Stimulated activated CD8-positive, alpha-beta memory T cell treated with anti-CD3 and anti-CD28 coated beads, Interleukin-7, amount 100 ng/mL, for 24 hours (primary cell): ENCODE results near the gene PAGR1.
A peak's percentile ranks its signal among the peaks of the same experiment; 100 is the strongest.

Experiments
- DNase-seq: peaks from one replicate; pipeline ENCODE4 v3.0.0-alpha.2; 2020; ENCODE audit warnings: low read depth

Gene PAGR1

DNA sequence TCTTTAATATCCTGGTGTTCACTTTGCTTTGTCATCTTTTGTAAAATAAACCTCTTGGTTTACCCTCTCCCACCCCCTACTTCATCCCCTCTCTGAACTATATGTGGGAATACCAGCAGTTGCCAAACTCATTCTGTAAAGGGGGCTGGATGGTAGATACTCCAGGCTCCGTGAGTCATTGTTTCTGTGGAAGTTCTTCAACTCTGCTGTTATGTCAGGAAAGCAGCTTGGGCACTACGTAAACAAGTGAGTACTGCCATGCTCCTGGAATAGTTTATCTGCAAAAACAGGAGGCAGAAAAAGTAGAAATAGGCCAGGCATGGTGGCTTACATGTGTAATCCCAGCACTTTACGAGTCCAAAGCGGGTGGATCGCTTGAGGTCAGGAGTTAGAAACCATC, 21.9 kb downstream of the PAGR1 start:
- no peak for DNase-seq

DNA sequence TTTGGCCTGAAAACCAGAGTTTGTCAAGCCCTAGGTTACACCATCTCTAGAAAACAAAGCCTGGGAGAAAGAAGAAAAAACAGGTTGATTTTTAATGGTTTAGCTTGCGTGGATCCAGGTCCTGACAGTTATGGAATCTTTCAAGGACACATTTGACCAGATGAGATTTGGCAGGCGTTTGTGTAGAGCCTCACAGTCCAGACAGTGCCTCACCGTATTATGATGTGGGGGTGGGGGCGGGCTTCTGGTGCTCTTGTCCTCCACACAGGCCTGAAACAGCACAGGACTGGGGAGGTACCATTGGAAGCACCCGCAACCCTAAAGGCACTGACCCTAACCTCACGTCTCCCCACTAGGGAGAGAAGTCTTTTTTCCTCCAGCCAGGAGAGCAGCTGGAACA, 23.9 kb downstream of the PAGR1 start:
- DNase-seq, result no peak

GRCh38 chr16:29840240-29840639, 24.3 kb downstream of the PAGR1 start:
- DNase-seq, result no peak

DNA sequence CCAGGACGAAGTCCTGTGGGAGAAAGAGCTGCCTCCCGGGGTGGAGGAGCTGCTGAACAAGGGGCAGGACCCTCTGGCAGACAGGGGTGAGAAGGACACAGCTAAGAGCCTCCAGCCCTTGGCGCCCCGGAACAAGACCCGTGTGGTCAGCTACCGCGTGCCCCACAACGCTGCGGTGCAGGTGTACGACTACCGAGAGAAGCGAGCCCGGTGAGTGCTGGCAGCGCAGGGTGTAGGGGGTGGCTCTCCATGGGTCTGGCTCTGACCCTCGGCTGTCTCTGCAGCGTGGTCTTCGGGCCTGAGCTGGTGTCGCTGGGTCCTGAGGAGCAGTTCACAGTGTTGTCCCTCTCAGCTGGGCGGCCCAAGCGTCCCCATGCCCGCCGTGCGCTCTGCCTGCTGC, 25.7 kb downstream of the PAGR1 start:
- no peak for DNase-seq

DNA sequence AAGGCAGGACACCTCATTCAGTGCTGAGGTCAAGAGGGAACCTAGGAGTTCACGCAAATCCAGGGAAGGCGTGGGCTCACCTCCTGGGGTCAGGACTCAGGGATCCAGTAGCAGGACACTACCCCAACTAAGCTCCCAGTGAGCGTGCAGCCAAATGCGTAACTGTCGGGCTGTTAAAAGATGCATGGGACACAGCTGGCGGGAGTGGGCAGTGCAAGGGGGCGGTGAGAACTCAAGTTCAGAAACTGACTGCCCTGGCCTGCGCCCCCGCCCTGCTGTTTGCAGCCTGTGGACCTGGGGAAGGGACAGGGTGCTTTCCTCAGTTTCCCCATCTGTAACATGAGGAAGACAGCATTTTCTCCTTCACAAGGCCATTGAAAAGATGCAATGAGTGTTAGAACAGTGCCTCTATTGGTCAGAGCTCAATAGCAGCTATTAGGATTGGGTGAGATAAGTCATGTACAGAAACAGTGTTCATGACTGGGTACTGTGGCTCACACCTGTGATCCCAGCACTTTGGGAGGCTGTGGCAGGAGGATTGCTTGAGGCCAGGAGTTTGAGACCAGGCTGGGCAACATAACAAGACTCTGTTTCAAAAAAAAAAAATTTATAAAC, 26.9 kb downstream of the PAGR1 start:
- no peak for DNase-seq

- DNase-seq, result no peak
These were observed 28.0 kb downstream of the PAGR1 start for GRCh38 chr16:29843931-29844330.

GRCh38 chr16:29844575-29845331, 28.8 kb downstream of the PAGR1 start:
- DNase-seq, result no peak

GRCh38 chr16:29845656-29846055, 29.7 kb downstream of the PAGR1 start:
- no peak for DNase-seq

DNA sequence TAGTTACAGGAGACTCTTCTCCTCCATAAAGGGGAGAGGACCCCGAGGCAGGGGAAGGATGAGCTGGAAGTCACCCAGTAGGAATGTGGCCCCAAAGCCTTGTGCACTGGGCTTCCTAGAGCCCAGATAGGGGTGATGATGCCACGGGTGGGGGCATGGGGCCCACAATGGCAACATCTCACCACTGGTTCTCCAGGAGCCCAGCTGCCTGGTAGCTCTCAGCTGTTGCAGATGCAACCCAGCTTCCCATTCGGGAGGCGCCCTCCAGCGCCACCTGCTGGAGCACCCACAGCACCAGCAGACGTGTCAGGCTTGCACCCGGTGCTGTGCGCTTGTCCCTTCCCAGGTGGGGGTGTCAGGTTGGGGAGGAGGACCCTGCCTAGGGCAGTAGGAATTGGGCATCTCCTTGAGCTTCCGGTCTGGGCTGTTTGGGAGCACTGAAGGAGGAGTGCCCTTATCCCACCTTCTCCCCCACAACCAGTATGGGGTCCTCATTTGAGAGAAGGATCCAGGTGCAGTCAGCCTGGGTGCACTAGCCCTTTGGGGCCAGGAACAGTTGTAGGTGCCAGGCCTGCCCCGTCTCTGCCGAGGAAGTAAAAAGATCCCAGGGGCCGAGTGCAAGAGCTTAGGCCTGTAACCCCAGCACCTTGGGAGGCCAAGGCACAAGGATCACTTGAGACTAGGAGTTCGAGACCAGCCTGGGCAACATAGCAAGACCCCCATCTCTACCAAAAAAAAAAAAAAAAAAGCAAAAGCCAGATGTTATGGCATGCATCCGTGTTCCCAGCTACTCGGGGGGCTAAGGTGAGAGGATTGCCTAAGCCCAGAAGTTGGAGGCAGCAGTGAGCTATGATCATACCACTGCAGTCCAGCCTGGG, 32.7 kb downstream of the PAGR1 start:
- DNase-seq, result peak; percentile 64

GRCh38 chr16:29849505-29849904, 33.6 kb downstream of the PAGR1 start:
- DNase-seq, result no peak

- DNase-seq, result no peak
These were observed 35.0 kb downstream of the PAGR1 start for GRCh38 chr16:29850998-29851397.

DNA sequence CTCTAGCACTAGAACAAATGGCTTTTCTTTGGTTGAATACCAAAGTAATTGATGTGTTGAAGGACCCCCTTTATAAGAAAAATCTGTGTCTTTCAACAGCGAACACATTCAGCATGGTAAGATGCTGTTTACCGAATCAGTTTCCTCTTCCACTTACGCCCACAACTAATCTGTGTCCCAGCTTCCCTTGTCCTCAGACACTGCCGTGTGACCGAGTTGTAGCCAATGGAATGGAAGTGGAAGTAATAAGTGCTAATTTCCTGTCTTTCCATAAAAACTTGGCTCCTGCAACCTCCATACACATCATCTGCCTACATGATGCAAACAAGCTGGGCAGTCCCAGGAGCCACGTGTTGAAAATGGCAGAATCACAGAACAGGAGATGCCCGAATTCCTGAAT, 36.7 kb downstream of the PAGR1 start:
- DNase-seq, result no peak

DNA sequence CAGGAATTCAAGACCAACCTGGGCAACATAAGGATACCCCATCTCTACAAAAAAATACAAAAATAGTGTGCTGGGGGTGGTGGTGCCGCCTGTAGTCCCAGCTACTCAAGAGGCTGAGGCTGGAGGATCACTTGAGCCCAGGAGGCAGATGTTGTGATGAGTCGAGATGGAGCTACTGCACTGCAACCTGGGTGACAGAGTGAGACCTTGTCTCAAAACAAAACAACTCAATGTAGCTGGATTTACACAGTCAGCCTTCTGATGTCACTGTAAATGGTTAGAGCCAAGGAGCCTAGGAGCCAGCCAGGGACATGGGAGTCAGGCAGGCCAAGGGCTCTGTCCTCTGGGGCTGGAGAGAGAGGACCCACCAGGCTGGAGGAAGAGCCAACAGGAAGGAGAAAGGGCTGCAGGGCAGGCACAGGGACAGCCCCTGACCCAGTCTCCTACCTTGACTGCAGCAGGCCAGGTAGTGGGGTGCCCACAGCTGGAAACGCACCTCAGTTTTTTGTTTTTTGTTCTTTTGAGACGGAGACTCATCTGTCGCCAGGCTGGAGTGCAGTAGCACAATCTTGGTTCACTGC, 38.7 kb downstream of the PAGR1 start:
- DNase-seq, result no peak

DNA sequence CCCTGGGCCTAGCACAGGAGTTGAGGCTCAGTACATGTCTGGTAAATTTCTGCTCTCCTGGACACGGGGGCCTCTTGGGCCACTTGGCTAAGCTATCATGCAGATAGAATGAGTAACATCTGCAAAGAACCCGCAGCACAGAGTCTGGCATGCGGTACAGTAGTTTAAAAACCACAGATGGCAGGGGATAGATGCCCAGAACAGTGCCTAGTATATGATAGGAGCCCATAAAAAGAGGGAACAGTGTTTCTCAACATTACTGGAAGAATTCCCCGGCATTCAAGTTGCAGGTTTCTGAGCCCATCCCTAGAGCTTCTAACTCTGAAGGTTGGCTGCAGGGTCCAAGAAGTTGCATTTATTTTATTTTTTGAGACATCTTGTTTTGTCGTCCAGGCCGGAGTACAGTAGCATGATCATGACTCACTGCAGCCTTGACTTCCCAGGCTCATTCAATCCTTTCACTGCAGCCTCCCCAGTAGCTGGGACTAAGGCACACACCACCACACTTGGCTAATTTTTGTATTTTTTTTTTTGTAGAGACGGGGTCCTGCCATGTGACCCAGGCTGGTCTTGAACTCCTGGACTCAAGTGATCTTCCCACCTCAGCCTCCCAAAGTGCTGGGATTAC, 41.3 kb downstream of the PAGR1 start:
- no peak for DNase-seq

DNA sequence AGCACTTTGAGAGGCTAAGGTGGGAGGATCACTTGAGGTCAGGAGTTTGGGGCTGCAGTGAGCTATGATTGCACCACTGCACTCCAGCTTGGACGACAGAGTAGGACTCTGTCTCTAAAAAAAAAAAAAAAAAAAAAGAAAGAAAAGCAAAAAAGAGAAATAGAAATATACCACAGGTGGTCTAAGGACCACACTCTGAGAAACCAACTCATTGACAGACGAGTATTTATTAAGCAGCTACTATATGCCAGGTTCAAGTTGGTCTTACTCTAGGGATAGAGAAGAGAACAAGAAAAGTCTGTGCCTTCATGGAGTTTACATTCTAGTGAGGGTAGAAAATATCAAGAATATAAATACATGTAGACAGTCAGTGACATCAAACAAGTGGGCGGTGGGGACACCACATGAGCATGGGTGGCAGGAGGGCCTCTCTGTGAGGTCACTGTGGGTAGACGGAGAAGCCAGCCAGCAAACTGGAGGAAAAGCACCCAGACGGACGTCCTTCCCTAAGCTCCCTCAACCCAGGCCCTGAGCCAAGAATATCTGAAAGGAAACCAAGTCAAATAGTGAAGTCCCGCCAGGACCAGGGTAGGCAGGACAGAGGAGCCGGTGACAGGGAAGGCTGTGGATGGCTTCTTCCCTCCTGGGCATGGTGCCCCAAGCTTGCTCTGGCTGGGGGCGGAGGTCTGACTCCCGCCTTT, 42.3 kb downstream of the PAGR1 start:
- DNase-seq, result no peak

GRCh38 chr16:29858974-29859373, 43.0 kb downstream of the PAGR1 start:
- no peak for DNase-seq

DNA sequence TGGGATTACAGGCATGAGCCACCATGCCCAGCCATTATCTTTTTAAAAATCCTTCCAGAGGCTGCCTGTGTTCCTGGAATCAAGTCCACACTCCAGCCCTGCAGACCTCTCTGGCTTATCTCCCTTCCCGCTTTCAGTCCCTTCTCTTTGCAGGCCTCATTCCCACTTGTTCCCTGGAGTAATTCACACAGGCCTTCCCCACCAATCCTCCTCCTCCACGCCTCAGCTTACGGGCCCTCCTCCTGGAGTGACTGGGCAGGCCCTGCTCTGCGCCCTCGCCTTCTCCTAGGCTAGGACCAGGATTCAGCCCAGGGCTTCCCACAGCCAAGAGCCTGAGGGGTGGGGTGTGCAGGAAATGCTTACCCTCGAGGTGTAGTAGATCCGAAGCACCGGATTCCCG, 44.3 kb downstream of the PAGR1 start:
- DNase-seq, result no peak

- DNase-seq, result no peak
These were observed 46.5 kb downstream of the PAGR1 start for GRCh38 chr16:29862383-29862883.

- peak; percentile 78 for DNase-seq
These were observed 47.1 kb downstream of the PAGR1 start, which contains the start of gene CDIPT for GRCh38 chr16:29862884-29863668. Gene CDIPT, minus strand, starts transcription at chr16:29863226. Its CDS starts 369 bp downstream, at chr16:29862857.

DNA sequence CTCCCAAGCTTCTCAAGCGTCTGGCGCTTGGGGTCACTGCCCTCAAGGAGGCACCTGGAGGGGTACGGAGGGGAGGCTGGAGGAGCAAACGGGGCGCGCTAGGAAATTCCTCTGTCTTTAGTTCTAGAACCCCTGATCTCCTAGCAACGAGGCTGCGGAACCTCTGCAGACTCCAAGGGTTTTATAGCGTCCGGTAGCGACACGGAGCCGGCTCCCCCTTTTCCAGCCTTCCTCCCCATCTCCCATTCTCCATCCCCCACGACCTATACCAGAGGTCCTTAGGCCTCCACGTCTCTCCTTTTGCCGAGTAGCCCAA, 47.7 kb downstream of the PAGR1 start:
- no peak for DNase-seq

GRCh38 chr16:29864205-29864604, 48.3 kb downstream of the PAGR1 start:
- DNase-seq, result no peak
